GM21717 (cell line): ENCODE measurements around the gene ADGRE2.
A peak's percentile ranks its signal among the peaks of the same experiment; 100 is the strongest.

Experiments
- ATAC-seq: cut with Tn5 transposase; IDR thresholded peaks from one replicate; pipeline ENCODE4 v1.9.1; 2021; ENCODE audit warnings: mild to moderate bottlenecking, moderate library complexity; ENCODE audit not compliant: unreplicated experiment

The ADGRE2 gene

GRCh38 chr19:14748601-14749000 is 29.8 kb downstream of the ADGRE2 start:
- no peak for ATAC-seq

DNA sequence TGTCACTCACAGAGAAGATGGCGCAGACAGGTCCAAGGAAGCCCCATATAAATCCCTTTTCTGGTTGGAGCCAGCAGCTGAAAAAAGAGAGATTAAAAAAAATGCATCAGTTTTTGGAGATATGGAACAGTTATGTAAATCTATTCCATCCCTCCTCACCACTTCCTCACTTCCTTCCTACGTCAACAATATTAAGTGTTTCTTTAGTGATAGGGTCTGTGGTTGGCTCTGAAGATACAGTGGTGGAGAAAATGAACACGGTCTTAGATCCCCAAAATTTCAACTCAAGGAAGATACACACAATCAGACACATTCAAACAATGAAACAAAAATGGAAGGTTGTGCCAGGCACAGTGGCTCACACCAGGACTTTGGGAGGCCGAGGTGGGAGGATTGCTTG is 31.5 kb downstream of the ADGRE2 start:
- no peak for ATAC-seq

DNA sequence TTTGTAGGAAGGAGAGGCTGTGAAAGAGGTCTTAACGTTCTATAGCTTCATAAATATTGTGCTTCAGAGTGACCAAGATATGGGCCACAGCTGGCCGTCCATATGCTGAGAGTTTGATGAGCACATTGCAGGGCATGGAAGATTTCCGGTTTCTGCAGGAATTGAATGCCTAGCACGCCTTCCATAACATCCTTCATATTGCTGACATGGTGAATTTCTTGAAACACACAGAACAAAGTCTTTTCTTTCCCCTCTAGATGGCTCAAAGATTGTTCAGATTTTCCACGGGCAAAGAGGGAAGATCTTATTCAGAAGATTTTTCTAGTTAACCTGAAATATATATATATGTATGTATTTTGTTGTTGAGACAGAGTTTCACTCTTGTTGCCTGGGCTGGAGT is 42.4 kb downstream of the ADGRE2 start:
- no peak for ATAC-seq

- no peak for ATAC-seq
Measured at GRCh38 chr19:14733574-14733973, 44.8 kb downstream of the ADGRE2 start.

DNA sequence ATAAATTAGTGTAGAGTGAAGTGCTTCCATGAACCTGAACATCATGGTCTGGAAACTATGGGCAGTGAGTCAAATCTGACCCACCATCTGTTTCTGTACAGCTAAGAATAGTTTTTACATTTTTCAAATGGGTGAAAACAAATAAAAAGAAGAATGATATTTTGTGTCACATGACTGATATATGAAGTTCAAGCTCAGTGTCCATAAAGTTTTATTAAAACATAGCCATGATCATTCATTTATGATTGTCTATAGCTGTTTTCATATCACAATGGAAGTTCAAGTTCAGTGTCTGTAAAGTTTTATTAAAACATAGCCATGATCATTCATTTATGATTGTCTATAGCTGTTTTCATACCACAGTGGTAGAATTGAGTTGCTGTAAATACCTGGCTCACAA is 45.9 kb downstream of the ADGRE2 start:
- no peak for ATAC-seq

DNA sequence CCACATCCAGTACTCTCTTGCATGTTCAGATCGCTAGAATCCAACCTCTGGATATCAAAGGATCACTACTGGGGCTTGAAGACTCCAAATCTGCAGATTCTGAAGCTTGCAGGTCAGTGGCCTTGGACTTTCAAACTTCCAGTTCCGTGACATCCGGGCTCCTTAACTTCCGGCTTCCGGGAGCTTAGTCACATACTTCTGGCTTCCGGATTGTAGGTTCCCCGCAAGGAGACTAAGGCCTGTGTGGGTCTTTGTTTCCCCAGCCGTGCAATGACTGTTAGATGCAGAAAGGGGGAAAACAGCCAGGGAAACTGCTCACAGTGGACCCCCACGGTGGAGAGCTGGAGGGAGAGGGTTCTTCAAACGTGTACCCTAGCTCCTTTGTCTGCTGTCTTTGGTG is 47.2 kb downstream of the ADGRE2 start:
- no peak for ATAC-seq

GRCh38 chr19:14728595-14728994 is 49.8 kb downstream of the ADGRE2 start:
- ATAC-seq = no peak

DNA sequence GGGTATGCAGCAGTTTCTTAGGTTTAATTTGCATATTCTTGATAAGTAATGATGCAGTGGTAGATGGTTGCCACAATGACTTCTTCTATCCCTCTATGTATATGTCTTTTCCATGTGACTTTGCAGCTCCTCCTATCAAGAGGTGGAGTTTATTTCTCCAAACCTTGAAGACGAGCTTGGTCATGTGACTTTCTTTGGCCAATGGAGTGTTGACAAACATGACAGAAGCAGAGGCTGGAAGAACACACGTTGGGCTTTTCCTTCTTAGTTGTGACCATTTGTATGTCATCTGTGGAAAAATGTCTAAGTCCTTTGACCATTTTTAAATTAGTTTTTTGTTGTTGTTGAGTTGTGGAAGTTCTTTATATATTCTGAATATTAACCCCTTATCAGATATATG is 56.2 kb downstream of the ADGRE2 start:
- ATAC-seq = no peak

DNA sequence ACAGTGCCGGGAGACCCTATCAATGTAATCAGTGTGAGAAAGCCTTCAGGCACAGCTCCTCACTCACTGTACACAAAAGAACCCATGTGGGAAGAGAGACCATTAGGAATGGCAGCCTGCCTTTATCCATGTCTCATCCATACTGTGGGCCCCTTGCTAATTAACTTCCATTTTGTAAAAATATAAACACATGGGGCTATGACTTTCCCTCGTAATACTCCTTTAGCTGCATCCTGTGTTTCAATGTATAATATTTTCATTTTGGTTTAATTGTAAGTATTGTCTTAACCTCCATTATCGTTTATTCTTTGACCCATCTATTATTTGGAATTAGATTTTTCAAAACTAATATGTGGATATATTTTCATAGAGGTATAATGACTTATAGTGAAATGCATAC is 59.2 kb downstream of the ADGRE2 start:
- ATAC-seq = no peak

DNA sequence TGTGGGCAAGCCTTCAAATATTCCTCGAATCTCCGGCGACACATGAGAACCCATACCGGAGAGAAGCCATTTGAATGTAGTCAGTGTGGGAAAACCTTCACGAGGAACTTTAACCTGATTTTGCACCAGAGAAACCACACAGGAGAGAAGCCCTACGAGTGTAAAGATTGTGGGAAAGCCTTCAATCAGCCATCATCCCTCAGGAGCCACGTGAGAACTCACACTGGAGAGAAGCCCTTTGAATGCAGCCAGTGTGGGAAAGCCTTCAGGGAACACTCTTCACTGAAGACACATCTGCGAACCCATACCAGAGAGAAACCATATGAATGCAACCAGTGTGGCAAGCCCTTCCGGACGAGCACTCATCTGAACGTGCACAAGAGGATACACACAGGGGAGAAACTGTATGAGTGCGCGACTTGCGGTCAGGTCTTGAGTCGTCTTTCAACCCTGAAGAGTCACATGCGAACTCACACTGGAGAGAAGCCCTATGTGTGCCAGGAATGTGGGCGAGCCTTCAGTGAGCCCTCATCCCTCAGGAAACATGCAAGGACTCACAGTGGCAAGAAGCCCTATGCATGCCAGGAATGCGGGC is 59.7 kb downstream of the ADGRE2 start:
- no peak for ATAC-seq

GRCh38 chr19:14715841-14716240 is 62.5 kb downstream of the ADGRE2 start:
- no peak for ATAC-seq

GRCh38 chr19:14704450-14704849 is 73.9 kb downstream of the ADGRE2 start:
- ATAC-seq = no peak

DNA sequence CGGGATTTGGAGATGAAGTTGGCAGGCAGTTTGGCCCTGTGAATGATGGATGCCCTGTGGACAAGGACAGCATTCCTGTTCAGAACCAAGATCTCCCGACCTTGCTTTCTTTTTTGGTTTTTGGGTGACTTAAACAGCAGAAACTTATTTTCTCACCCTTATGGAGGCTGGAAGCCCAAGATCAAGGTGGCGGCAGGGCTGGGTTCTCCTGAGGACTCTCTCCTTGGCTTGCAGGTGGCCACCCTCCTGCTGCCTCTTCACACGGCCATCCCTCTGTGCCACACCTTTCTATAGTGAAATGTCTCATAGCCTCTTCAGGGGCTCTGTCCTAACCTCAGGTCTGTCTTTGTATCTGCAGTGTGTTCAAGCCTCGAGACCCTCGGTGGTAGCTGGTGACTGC is 74.5 kb downstream of the ADGRE2 start:
- no peak for ATAC-seq

DNA sequence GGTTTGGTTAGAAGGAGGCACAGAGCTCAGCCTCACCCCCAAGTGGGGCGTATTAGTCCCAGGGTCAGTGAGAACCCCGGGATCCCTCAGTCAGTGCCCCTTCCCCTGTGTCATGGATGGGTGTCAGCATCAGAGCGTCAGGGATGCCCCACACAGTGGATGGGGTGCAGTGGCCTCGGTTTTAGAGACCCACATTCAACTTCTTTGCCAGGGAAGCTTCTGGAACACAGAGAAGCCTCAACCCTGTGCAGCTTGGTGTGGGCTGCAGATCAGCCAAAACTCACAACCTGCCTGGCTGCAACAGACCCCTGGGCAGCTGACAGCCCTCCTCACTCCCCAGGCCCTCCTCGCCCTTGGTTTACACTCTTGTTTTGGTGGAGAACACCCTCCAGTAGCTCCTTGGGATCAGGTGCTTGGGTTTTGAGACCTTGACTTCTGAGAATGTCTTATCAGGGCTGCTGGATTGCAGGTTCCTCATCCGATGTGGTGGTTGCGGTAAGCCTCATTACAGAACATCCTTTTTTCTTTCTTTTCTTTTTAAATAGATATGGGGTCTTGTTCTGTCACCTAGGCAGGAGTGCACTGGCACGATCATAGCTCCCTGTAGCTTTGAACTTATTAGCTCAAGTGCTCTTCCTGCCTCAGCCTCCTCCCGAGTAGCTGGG is 77.5 kb downstream of the ADGRE2 start:
- no peak for ATAC-seq

GRCh38 chr19:14699641-14700040 is 78.7 kb downstream of the ADGRE2 start:
- no peak for ATAC-seq

DNA sequence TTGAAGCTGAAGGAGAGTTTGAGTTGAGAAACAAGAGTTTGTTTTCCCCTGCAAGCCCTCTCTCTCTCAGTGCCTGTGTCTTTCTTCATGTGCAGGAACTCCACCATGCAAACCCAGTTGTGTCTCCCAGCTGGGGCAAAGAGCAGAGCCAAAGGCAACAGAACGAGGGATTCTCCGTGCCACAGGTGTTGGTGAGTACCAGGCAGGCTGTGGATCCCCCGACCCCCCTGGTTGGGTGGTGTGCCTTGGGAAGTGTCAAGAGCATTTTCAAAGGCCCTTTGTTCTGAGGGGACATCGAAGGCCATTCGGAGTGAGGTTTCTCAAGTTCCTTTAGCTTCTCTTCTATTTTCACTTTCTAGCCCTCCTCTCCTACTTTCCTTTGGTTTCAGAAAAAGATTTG is 82.9 kb downstream of the ADGRE2 start:
- no peak for ATAC-seq

DNA sequence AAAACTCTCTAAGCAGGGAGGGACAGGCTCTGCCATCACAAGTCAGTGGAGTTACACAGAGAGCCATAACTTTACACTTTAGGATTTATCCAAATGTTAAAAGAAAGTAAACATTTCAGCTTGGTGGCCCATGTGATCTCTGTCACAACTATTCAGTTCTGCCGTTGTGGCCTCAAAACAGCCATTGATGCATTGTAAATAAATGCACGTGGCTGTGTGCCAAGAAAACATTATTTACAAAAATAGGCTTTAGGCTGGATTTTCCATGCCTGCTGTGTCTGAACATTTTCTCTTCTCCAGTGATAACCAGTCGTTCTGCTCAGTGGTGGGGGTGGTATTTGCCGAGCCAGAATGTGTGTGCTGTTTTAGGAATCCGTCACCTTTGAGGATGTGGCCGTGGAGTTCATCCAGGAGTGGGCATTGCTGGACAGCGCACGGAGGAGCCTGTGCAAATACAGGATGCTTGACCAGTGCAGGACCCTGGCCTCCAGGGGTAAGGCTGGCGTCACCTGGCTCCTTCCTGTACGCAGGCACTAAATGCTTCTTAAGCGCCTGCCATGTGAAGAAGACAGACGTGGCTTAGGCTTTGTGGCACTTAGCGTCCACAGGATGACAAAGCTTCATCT is 83.6 kb downstream of the ADGRE2 start:
- no peak for ATAC-seq

GRCh38 chr19:14689598-14690503 is 88.5 kb downstream of the ADGRE2 start, which contains the start of gene ZNF333:
Gene ZNF333, plus strand, starts transcription at chr19:14690048. Its CDS starts 3,444 bp downstream, at chr19:14693492.
- peak; percentile 80 for ATAC-seq

- ATAC-seq = no peak
Measured at GRCh38 chr19:14686411-14686810, 91.9 kb downstream of the ADGRE2 start.

DNA sequence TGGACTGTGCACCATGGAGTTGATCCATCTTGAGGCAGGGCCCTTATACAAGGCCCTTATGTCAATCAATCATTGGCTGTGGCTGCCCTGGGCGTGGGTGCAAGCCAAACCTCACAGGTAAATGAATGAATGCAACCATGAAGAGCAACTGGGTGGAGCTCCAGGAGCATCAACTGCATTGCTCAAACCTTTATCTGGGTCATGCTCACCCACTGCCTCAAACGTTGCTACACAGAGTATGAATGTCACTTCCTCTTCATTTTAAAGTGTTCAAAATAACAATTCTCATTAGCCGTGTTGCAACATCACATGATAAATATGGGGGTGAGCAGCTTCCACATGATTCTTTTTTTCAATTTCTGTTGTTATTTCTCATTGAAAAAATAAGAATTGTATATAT is 94.9 kb downstream of the ADGRE2 start:
- no peak for ATAC-seq
